Esophagus squamous epithelium (tissue), 4 donors: ENCODE results near the gene ADAMTSL2.

Experiments used
- CTCF ChIP-seq, 6 experiments: fragments of 450-650 bp in 4 of 6; fragments of 200-600 bp in 2 of 6; sonication (generic) in 2 of 6; IDR thresholded peaks; one replicate each; pipeline ENCODE4 v1.5.1; 2016 to 2019; ENCODE audit warnings: antibody characterized with exemption in 6 of 6, mild to moderate bottlenecking in 4 of 6, moderate library complexity in 4 of 6
- POLR2A ChIP-seq, 4 donors: fragments of 450-650 bp; IDR thresholded peaks; one replicate each; pipeline ENCODE4 v1.6.1; 2017; ENCODE audit warnings: antibody characterized with exemption in 4 of 4, mild to moderate bottlenecking in 4 of 4, moderate library complexity in 3 of 4

- TF ChIP-seq POLR2A (IDR thresholded peaks at IDR 0.05) (no peak), CTCF (IDR thresholded peaks at IDR 0.05) (no peak)
Measured at GRCh38 chr9:133599470-133600173, 65.1 kb downstream of the ADAMTSL2 start.
